Large intestine (tissue), 3 donors: Measurements from ENCODE around the gene UQCC5. TPM values are rescaled to one million over a fixed set of nuclear protein-coding genes. Genes with fewer than 3 reads are reported as not detected.

ENCODE experiments used
- DNase-seq, 2 donors: peaks; one replicate each; pipeline versions ENCODE4 v3.0.0 to v3.0.0-alpha.2; 2013
- H3K27ac ChIP-seq: one replicate; pipeline ENCODE4 v1.5.1; 2013; ENCODE audit warnings: low read length
- H3K27me3 ChIP-seq: 2 replicates; pipeline ENCODE4 v1.6.1; 2013; ENCODE audit warnings: low read length; ENCODE audit not compliant: control insufficient read depth, insufficient read depth
- H3K36me3 ChIP-seq: 2 replicates; pipeline ENCODE4 v1.6.1; 2013; ENCODE audit warnings: low read length; ENCODE audit not compliant: control insufficient read depth, insufficient read depth
- H3K4me1 ChIP-seq: one replicate; pipeline ENCODE4 v1.6.1; 2013; ENCODE audit warnings: low read length; ENCODE audit not compliant: control insufficient read depth, insufficient read depth
- H3K4me3 ChIP-seq: one replicate; pipeline ENCODE4 v1.5.1; 2013; ENCODE audit warnings: low read length
- H3K9me3 ChIP-seq: one replicate; pipeline ENCODE4 v1.6.1; 2013; ENCODE audit warnings: mild to moderate bottlenecking, low read depth, low read length, moderate library complexity; ENCODE audit not compliant: control insufficient read depth
- WGBS: methylation state at CpG from one replicate; pipeline ENCODE4 v1.1.5; 2013; ENCODE audit warnings: low lambda C conversion rate; ENCODE audit not compliant: insufficient coverage; 5-methylcytosine and 5-hydroxymethylcytosine counted together
- polyA plus RNA-seq: library from polyadenylated mRNA; unstranded; fragments of 120-200 nt; gene quantifications from one replicate; pipeline ENCODE4 v1.2.1, GENCODE V29; 2013

Gene UQCC5
- polyA plus RNA-seq, 1 donor: 25.8 TPM

- no peak for DNase-seq
- Histone ChIP-seq H3K36me3 (no peaks in the 10 kb centered on the region), H3K4me1 (no peaks in the 10 kb centered on the region), H3K27ac (no peak overlapping the region), H3K4me3 (no peak overlapping the region), H3K27me3 (no peaks in the 10 kb centered on the region), H3K9me3 (no peaks in the 10 kb centered on the region)
- no CpG with 5 or more reads among the region's 23 CpGs for WGBS
These were observed 32.5 kb upstream of the UQCC5 start for GRCh38 chr3:52503788-52504424.

GRCh38 chr3:52504977-52505376, 31.4 kb upstream of the UQCC5 start:
- Histone ChIP-seq H3K27me3 (no peaks in the 10 kb centered on the region), H3K4me3 (no peak overlapping the region), H3K27ac (no peak overlapping the region), H3K4me1 (no peaks in the 10 kb centered on the region), H3K36me3 (no peaks in the 10 kb centered on the region), H3K9me3 (no peaks in the 10 kb centered on the region)
- no CpG with 5 or more reads among the region's 10 CpGs for WGBS
- DNase-seq: no peak

GRCh38 chr3:52506266-52506966, 30.0 kb upstream of the UQCC5 start:
- H3K36me3 ChIP-seq: no peaks in the 10 kb centered on the region
- WGBS: no CpG with 5 or more reads among the region's 27 CpGs
- no peaks in the 10 kb centered on the region for H3K4me1 ChIP-seq
- H3K9me3 ChIP-seq: no peaks in the 10 kb centered on the region
- H3K27me3 ChIP-seq: no peaks in the 10 kb centered on the region
- no peak overlapping the region for H3K4me3 ChIP-seq
- DNase-seq: no peak
- no peak overlapping the region for H3K27ac ChIP-seq

- Histone ChIP-seq H3K4me3 (no peak overlapping the region), H3K36me3 (no peaks in the 10 kb centered on the region), H3K4me1 (no peaks in the 10 kb centered on the region), H3K27ac (no peak overlapping the region), H3K27me3 (no peaks in the 10 kb centered on the region), H3K9me3 (no peaks in the 10 kb centered on the region)
- no peak for DNase-seq
- no CpG with 5 or more reads among the region's 5 CpGs for WGBS
These were observed 29.0 kb upstream of the UQCC5 start for GRCh38 chr3:52507359-52507758.

GRCh38 chr3:52509753-52510328, 26.6 kb upstream of the UQCC5 start:
- Histone ChIP-seq H3K4me1 (no peaks in the 10 kb centered on the region), H3K4me3 (no peak overlapping the region), H3K9me3 (no peaks in the 10 kb centered on the region), H3K36me3 (no peaks in the 10 kb centered on the region), H3K27me3 (no peaks in the 10 kb centered on the region), H3K27ac (no peak overlapping the region)
- DNase-seq: no peak
- WGBS: no CpG with 5 or more reads among the region's 12 CpGs

- no peaks in the 10 kb centered on the region for H3K4me1 ChIP-seq
- no CpG with 5 or more reads among the region's 7 CpGs for WGBS
- H3K36me3 ChIP-seq: no peaks in the 10 kb centered on the region
These were observed 24.9 kb upstream of the UQCC5 start for GRCh38 chr3:52511509-52511908.

GRCh38 chr3:52512105-52512504, 24.3 kb upstream of the UQCC5 start:
- Histone ChIP-seq H3K27ac (no peak overlapping the region), H3K36me3 (no peaks in the 10 kb centered on the region), H3K4me1 (no peaks in the 10 kb centered on the region), H3K27me3 (no peaks in the 10 kb centered on the region), H3K9me3 (no peaks in the 10 kb centered on the region), H3K4me3 (no peak overlapping the region)
- WGBS: no CpG with 5 or more reads among the region's 8 CpGs
- no peak for DNase-seq

More at GRCh38 chr3:52511509-52511908, 24.9 kb upstream of the UQCC5 start:
- Histone ChIP-seq H3K27me3 (no peaks in the 10 kb centered on the region), H3K27ac (no peak overlapping the region), H3K4me3 (no peak overlapping the region), H3K9me3 (no peaks in the 10 kb centered on the region)
- DNase-seq: no peak

GRCh38 chr3:52512727-52513126, 23.7 kb upstream of the UQCC5 start:
- H3K27me3 ChIP-seq: no peaks in the 10 kb centered on the region
- no peaks in the 10 kb centered on the region for H3K36me3 ChIP-seq
- no peaks in the 10 kb centered on the region for H3K9me3 ChIP-seq
- no peaks in the 10 kb centered on the region for H3K4me1 ChIP-seq
- no peak overlapping the region for H3K4me3 ChIP-seq
- DNase-seq: no peak
- no CpG with 5 or more reads among the region's 17 CpGs for WGBS
- H3K27ac ChIP-seq: no peak overlapping the region

GRCh38 chr3:52513281-52513680, 23.1 kb upstream of the UQCC5 start:
- Histone ChIP-seq H3K9me3 (no peaks in the 10 kb centered on the region), H3K27ac (no peak overlapping the region), H3K27me3 (no peaks in the 10 kb centered on the region), H3K36me3 (no peaks in the 10 kb centered on the region), H3K4me1 (peaks cover 2% of the 10 kb centered on the region), H3K4me3 (no peak overlapping the region)
- WGBS: no CpG with 5 or more reads among the region's 7 CpGs
- DNase-seq: no peak

GRCh38 chr3:52514576-52514975, 21.8 kb upstream of the UQCC5 start:
- no peak overlapping the region for H3K4me3 ChIP-seq
- H3K27me3 ChIP-seq: no peaks in the 10 kb centered on the region
- H3K4me1 ChIP-seq: peaks cover 6% of the 10 kb centered on the region
- no CpG with 5 or more reads among the region's 11 CpGs for WGBS
- peaks cover 3% of the 10 kb centered on the region for H3K9me3 ChIP-seq
- no peak for DNase-seq
- H3K36me3 ChIP-seq: no peaks in the 10 kb centered on the region
- no peak overlapping the region for H3K27ac ChIP-seq
